H9 (cell line): Measurements from ENCODE around the gene TEX26. TPM values are rescaled to one million over a fixed set of nuclear protein-coding genes. Genes with fewer than 3 reads are reported as not detected.
A peak's percentile ranks its signal among the peaks of the same experiment; 100 is the strongest.

Experiments
- DNase-seq: peaks from one replicate; pipeline ENCODE4 v3.0.0-alpha.2; 2017
- H2AFZ ChIP-seq: one replicate; pipeline ENCODE4 v1.6.1; 2013; ENCODE audit warnings: mild to moderate bottlenecking, low read length, control low read depth, moderate library complexity
- H2AK5ac ChIP-seq: 2 replicates; pipeline ENCODE4 v1.6.1; 2013; ENCODE audit warnings: low read length, control low read depth, mixed read lengths; ENCODE audit not compliant: insufficient read length
- H2BK120ac ChIP-seq: one replicate; pipeline ENCODE4 v1.6.1; 2013; ENCODE audit warnings: low read depth, mild to moderate bottlenecking, low read length, control low read depth, inconsistent platforms; ENCODE audit not compliant: poor library complexity, severe bottlenecking
- H2BK12ac ChIP-seq: 2 replicates; pipeline ENCODE4 v1.6.1; 2013; ENCODE audit warnings: low read length, control low read depth, mixed read lengths, low read depth; ENCODE audit not compliant: insufficient read length
- H2BK15ac ChIP-seq: 2 replicates; pipeline ENCODE4 v1.6.1; 2013; ENCODE audit warnings: low read depth, low read length, control low read depth
- H2BK20ac ChIP-seq: one replicate; pipeline ENCODE4 v1.6.1; 2013; ENCODE audit warnings: low read depth, mild to moderate bottlenecking, low read length, control low read depth, inconsistent platforms; ENCODE audit not compliant: poor library complexity, severe bottlenecking
- H2BK5ac ChIP-seq: 2 replicates; pipeline ENCODE4 v1.6.1; 2013; ENCODE audit warnings: low read length, control low read depth, mixed read lengths; ENCODE audit not compliant: insufficient read length
- H3K14ac ChIP-seq: 2 replicates; pipeline ENCODE4 v1.6.1; 2013; ENCODE audit warnings: low read length, control low read depth; ENCODE audit not compliant: insufficient read depth
- H3K18ac ChIP-seq: 2 replicates; pipeline ENCODE4 v1.6.1; 2013; ENCODE audit warnings: low read depth, mild to moderate bottlenecking, mixed read lengths, low read length, control low read depth; ENCODE audit not compliant: insufficient read length
- H3K23ac ChIP-seq: 2 replicates; pipeline ENCODE4 v1.6.1; 2013; ENCODE audit warnings: low read length, control low read depth, mixed read lengths, low read depth; ENCODE audit not compliant: insufficient read length
- H3K23me2 ChIP-seq: 2 replicates; pipeline ENCODE4 v1.6.1; 2013; ENCODE audit warnings: low read depth, mild to moderate bottlenecking, mixed read lengths, low read length, control low read depth; ENCODE audit not compliant: insufficient read length, poor library complexity, severe bottlenecking
- H3K27ac ChIP-seq: 2 replicates; pipeline ENCODE4 v1.5.1; 2013; ENCODE audit warnings: low read length, control low read depth, mixed read lengths, low read depth; ENCODE audit not compliant: insufficient read length
- H3K27me3 ChIP-seq: 2 replicates; pipeline ENCODE4 v1.6.1; 2013; ENCODE audit warnings: low read length, control low read depth, inconsistent platforms; ENCODE audit not compliant: insufficient read depth
- H3K4ac ChIP-seq: 2 replicates; pipeline ENCODE4 v1.6.1; 2013; ENCODE audit warnings: low read depth, mild to moderate bottlenecking, control low read depth, inconsistent platforms, low read length, moderate library complexity
- H3K4me1 ChIP-seq: 2 replicates; pipeline ENCODE4 v1.6.1; 2013; ENCODE audit warnings: low read length, control low read depth, inconsistent platforms; ENCODE audit not compliant: insufficient read depth
- H3K4me2 ChIP-seq: 2 replicates; pipeline ENCODE4 v1.6.1; 2013; ENCODE audit warnings: low read length, control low read depth, mixed read lengths; ENCODE audit not compliant: insufficient read length, insufficient read depth
- H3K56ac ChIP-seq: 2 replicates; pipeline ENCODE4 v1.6.1; 2013; ENCODE audit warnings: low read depth, mild to moderate bottlenecking, mixed read lengths, low read length, control low read depth; ENCODE audit not compliant: insufficient read length
- H3K79me1 ChIP-seq: 2 replicates; pipeline ENCODE4 v1.6.1; 2013; ENCODE audit warnings: low read depth, mild to moderate bottlenecking, moderate library complexity, low read length, control low read depth, inconsistent platforms; ENCODE audit not compliant: insufficient read depth, poor library complexity, severe bottlenecking
- H3K79me2 ChIP-seq: 2 replicates; pipeline ENCODE4 v1.6.1; 2013; ENCODE audit warnings: low read length, control low read depth, inconsistent platforms; ENCODE audit not compliant: insufficient read depth
- H3K9ac ChIP-seq: 2 replicates; pipeline ENCODE4 v1.6.1; 2013; ENCODE audit warnings: low read length, control low read depth, mixed read lengths; ENCODE audit not compliant: insufficient read length; ENCODE audit errors: extremely low read depth
- H3K9me3 ChIP-seq: one replicate; pipeline ENCODE4 v1.6.1; 2013; ENCODE audit warnings: low read depth, low read length, inconsistent platforms; ENCODE audit not compliant: control insufficient read depth
- H3T11ph ChIP-seq: one replicate; pipeline ENCODE4 v1.6.1; 2013; ENCODE audit warnings: mild to moderate bottlenecking, low read length, control low read depth, inconsistent platforms
- H4K20me1 ChIP-seq: one replicate; pipeline ENCODE4 v1.6.1; 2013; ENCODE audit not compliant: control insufficient read depth, insufficient read length, insufficient read depth
- H4K5ac ChIP-seq: 2 replicates; pipeline ENCODE4 v1.6.1; 2013; ENCODE audit warnings: low read depth, mild to moderate bottlenecking, mixed read lengths, low read length, control low read depth; ENCODE audit not compliant: insufficient read length
- H4K8ac ChIP-seq: replicated peaks from 2 replicates; pipeline ENCODE4 v1.6.1; 2013; ENCODE audit warnings: low read length, control low read depth, mixed read lengths, low read depth; ENCODE audit not compliant: insufficient read length
- H4K91ac ChIP-seq: 2 replicates; pipeline ENCODE4 v1.6.1; 2013; ENCODE audit warnings: low read depth, mild to moderate bottlenecking, moderate library complexity, mixed read lengths, low read length, control low read depth; ENCODE audit not compliant: insufficient read length
- H3K27ac Mint-ChIP-seq, 3 experiments: 2 replicates in 2 of 3; 3 replicates in 1 of 3; pipeline ENCODE4 v1.8.0; 2020 to 2021; ENCODE audit warnings: mixed read lengths in 3 of 3, mild to moderate bottlenecking in 1 of 3, moderate library complexity in 1 of 3
- H3K27me3 Mint-ChIP-seq: 2 replicates; pipeline ENCODE4 v1.8.0; 2021; ENCODE audit warnings: low read depth, mild to moderate bottlenecking, moderate library complexity, mixed read lengths
- H3K36me3 Mint-ChIP-seq, 3 experiments: 2 replicates in 2 of 3; 3 replicates in 1 of 3; pipeline ENCODE4 v1.8.0; 2020 to 2021; ENCODE audit warnings: low read depth in 3 of 3, mixed read lengths in 3 of 3; ENCODE audit not compliant: insufficient read depth in 1 of 3
- H3K4me1 Mint-ChIP-seq, 2 experiments: 2 replicates each; pipeline ENCODE4 v1.8.0; 2020; ENCODE audit warnings: mixed read lengths in 2 of 2
- H3K4me3 Mint-ChIP-seq, 2 experiments: 2 replicates in 1 of 2; 3 replicates in 1 of 2; pipeline ENCODE4 v1.8.0; 2020 to 2021; ENCODE audit warnings: mild to moderate bottlenecking in 2 of 2, mixed read lengths in 2 of 2, moderate library complexity in 1 of 2
- H3K9me3 Mint-ChIP-seq, 2 experiments: 2 replicates in 1 of 2; 3 replicates in 1 of 2; pipeline ENCODE4 v1.8.0; 2020; ENCODE audit warnings: mild to moderate bottlenecking in 2 of 2, mixed read lengths in 2 of 2, moderate library complexity in 1 of 2
- CTCF ChIP-seq: fragments of 200-600 bp; sonication (generic); conservative IDR thresholded peaks from 3 replicates; pipeline ENCODE4 v1.8.0; 2021; ENCODE audit warnings: antibody characterized with exemption, mild to moderate bottlenecking
- WGBS: extraction: QIAGEN DNeasy Blood & Tissue Kit; methylation state at CpG from one replicate; pipeline ENCODE4 v1.1.7; 2013; ENCODE audit warnings: missing lambda C conversion rate, low lambda C conversion rate, mixed read lengths; ENCODE audit not compliant: insufficient read length; ENCODE audit errors: extremely low coverage; 5-methylcytosine and 5-hydroxymethylcytosine counted together
- total RNA-seq: library from RNA; stranded (reverse); gene quantifications from 2 replicates; pipeline ENCODE4 v1.2.1, GENCODE V29; 2021

TEX26 gene
- total RNA-seq, 1 experiment from 2014 or later: not detected

- H3K56ac ChIP-seq: no peak overlapping the region
- H3K18ac ChIP-seq: no peak overlapping the region
- no peak overlapping the region for H2BK120ac ChIP-seq
- H3T11ph ChIP-seq: no peak overlapping the region
- H3K4me1 ChIP-seq: peaks cover 7% of the 10 kb centered on the region; the same call in 1 of the 2 replicates
- no peak overlapping the region for H2AK5ac ChIP-seq
- no peak overlapping the region for H2BK5ac ChIP-seq
- Mint-ChIP-seq H3K27ac (peak overlapping the region in 2 of 3 experiments; percentile 59 to 81; a peak in 5 of 7 replicates), H3K36me3 (no peaks in the 10 kb centered on the region), H3K4me1 (peaks cover 29 to 36% of the 10 kb centered on the region in 2 experiments), H3K9me3 (no peaks in the 10 kb centered on the region), H3K27me3 (no peaks in the 10 kb centered on the region), H3K4me3 (no peak overlapping the region)
- H3K9me3 ChIP-seq: no peaks in the 10 kb centered on the region
- H3K4ac ChIP-seq: no peak overlapping the region
- no peak overlapping the region for H2BK20ac ChIP-seq
- no peak for TF ChIP-seq CTCF
- no peaks in the 10 kb centered on the region for H3K79me2 ChIP-seq
- no peak overlapping the region for H3K9ac ChIP-seq
- H3K14ac ChIP-seq: no peak overlapping the region
- no peak overlapping the region for H4K8ac ChIP-seq
- H2AFZ ChIP-seq: no peak overlapping the region
- H3K79me1 ChIP-seq: no peaks in the 10 kb centered on the region
- no peaks in the 10 kb centered on the region for H3K23me2 ChIP-seq
- no peak overlapping the region for H3K4me2 ChIP-seq
- H3K27ac ChIP-seq: no peak overlapping the region
- H2BK12ac ChIP-seq: no peak overlapping the region
- no peak overlapping the region for H3K23ac ChIP-seq
- H4K91ac ChIP-seq: no peak overlapping the region
- H3K27me3 ChIP-seq: no peaks in the 10 kb centered on the region
- DNase-seq: no peak
- no CpG with 5 or more reads among the region's 4 CpGs for WGBS
- H4K20me1 ChIP-seq: no peaks in the 10 kb centered on the region
- H2BK15ac ChIP-seq: no peak overlapping the region
- no peak overlapping the region for H4K5ac ChIP-seq
Measured at GRCh38 chr13:30983431-30983830, 51.0 kb downstream of the TEX26 start.
